HG02870 (cell line): ENCODE measurements around the gene PRKCE.
A peak's percentile ranks its signal among the peaks of the same experiment; 100 is the strongest.

Experiments used
- ATAC-seq: cut with Tn5 transposase; IDR thresholded peaks from one replicate; pipeline ENCODE4 v1.9.1; 2021; ENCODE audit warnings: mild to moderate bottlenecking, moderate library complexity; ENCODE audit not compliant: unreplicated experiment

PRKCE gene

DNA sequence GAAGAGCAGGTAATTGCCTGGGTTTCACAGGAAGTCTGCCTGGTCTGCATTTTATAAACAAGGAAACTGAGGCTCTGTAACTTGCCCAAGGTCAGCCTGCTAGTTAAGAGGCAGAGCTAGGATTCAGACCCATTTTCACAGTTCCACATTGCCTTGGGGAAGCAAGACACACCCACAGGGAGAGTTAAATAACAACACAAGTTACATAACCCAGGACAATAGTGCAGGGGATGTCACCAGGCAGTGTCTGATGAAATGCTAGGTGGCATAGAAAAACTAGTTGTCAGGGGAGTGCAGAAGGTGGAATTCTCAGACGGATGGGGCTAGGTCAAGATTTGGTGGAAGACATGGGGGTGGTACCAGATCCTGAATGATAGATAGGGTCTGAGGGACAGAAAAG lies 69.7 kb downstream of the PRKCE start:
- ATAC-seq: no peak

DNA sequence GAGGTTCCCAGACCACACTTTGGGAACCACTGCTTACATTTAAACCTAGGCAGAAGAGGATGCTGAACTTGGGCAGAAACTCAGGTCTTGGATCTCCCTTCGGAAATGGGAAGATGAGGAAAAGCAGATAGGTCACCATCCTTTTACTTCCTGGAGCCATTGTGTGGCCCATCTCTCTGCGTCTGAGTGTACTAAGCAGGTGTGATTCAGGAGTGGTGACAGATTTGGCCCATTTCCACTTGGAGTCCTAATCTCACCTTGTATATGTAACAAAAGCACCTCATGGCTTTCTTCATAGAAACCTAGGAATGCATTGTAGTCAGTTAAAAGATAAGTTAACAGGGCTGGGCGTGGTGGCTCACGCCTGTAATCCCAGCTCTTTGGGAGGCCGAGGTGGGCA lies 71.0 kb downstream of the PRKCE start:
- no peak for ATAC-seq

DNA sequence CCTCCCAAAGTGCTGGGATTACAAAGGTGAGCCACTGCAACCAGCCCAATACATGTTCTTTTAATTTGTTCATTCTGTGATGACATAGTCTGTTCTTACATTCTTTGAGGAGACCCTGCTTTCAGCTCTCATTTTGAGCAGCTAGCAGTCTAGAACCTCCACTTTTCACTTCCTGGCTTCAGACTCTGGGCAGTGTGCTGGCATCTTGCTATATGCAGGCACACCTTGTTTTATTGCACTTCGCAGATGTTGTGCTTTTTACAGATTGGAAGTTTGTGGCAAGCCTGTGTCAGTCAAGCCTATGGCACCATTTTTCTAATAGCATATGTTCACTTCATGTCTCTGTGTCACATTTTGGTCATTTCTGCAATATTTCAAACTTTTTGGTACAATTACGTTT lies 72.4 kb downstream of the PRKCE start:
- no peak for ATAC-seq

DNA sequence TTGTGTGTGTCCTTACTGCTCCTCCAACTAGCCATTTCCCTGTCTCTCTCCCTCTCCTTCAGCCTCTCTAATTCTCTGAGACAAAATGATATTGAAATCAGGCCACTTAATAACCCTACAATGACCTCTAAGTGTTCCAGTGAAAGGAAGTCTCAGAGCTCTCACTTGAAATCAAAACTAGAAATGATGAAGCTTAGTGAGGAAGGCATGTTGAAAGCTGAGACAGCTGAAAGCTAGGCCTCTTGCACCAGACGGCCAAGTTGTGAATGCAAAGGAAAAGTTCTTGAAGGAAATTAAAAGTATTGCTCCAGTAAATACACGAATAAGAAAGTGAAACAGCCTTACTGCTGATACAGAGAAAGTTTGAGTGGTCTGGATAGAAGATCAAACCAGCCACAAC lies 72.9 kb downstream of the PRKCE start:
- ATAC-seq: no peak

DNA sequence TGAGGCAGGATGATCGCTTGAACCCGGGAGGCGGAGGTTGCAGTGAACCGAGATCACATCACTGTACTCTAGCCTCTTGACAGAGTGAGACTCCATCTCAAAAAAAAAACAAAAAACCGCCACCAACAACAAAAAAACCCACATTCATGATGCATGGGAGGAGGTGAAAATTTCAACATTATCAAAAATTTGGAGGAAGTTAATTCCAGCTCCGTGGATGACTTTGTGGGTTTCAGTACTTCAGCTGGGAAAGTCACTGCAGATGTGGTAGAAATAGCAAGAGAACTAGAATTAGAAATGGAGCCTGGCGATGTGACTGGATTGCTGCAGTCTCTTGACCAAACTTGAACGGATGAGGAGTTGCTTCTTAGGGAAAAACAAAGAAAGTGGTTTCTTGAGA lies 74.3 kb downstream of the PRKCE start:
- no peak for ATAC-seq

DNA sequence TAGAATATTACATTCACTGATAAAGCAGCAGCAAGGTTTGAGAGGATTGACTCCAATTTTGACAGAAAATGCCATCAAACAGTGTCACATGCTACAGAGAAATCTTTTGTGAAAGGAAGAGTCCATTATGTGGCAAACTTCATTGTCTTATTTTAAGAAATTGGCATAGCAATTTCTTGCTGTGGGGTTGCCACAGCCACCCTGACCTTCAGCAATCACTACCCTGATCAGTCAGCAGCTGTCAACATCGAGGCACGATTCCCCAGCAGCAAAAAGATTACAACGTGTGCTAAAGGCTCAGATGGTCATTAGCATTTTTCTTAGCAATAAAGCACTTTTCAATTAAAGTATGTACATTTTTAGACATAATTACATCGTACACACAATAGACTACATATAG lies 74.7 kb downstream of the PRKCE start:
- no peak for ATAC-seq

DNA sequence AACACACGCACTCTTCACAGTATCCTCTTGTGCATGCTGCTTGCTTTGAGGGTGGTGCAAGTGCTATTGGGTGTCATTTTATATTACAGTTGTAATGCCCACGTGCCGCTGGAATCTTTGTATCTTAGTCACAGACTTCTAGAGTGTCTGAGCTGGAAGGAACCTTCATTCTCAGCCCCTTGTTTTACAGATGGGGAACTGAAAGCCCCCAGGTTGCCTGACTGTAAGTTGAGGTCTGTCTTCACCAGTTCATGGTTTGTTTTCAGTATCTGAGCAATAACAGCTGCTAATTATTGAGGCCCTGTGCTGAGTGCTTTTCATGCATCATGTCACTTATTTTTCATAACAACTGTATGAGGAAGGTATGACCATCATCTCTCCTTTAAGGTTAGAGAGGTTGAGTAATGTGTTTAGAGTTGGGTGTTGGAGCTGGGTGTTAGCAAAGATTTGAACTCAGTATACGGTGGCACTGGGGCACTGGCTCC lies 77.0 kb downstream of the PRKCE start:
- ATAC-seq: peak; percentile 88

DNA sequence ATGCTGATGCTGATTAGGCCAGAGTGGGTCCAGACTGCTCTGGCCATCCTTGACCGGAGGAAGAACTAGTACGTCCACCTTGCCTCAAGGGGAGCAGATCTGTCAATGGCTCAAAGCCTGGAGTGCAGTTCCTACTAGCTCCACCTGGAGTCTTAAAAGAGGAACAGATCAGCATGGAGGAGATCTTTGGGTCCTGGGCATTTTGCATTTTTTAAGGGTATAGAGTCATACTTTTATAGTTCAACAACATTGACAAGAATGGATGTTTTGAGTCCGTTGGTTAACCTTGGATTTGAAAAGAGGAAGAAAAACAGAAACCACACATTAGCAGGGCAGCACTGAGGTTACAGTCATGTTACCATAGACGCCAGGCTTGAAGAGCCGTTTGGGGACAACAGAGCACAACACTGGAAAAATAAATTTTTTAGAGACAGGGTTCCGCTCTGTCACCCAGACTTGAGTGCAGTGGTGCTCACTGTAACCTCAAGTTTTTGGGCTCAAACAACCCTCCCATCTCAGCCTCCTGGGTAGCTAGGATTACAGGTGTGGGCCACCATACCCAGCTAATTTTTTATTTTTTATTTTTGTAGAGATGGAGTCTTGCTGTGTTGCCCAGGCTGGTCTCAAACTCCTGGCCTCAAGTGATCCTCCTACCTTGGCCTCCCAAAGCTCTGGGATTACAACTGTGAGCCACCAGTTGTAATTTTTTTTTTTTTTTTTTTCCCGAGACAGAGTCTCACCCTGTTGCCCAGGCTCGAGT lies 78.5 kb downstream of the PRKCE start:
- peak; percentile 42 for ATAC-seq

DNA sequence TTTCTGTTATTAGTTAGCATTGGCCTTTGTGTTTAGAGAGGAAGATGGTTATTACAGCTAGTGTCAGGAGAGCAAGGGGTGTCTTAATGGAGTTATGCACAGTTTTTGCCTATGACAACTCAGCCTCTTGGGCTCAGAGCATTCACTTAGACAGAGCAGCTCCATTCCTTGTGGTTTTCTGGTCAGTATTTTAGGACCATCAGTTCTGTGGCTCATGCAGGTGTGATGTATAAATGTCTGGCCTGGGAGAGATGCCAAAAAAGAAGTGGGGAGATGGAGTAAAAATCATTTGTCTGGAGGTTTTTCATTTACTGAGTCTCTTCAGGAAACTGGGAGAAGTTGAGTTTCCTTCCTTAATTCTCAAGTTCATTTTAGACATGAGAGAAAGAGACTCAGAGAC lies 79.7 kb downstream of the PRKCE start:
- ATAC-seq: no peak

DNA sequence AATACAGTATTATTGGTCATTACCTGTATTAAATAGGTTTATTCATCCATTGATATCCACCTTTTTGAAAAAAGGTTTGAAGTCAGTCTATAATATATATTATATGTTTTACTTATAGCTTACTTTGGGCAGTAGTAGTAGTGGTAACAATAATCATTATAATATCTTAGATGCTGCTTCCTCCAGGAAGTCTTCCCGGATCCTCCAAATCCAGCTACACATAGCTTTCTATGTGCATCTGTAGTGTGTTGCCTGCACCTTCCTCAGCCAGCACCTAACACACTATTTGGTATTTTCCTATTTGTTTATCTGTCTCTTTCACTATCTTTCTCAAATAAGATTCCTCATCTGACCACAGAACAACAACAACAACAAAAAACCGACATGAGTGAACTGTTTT lies 81.0 kb downstream of the PRKCE start:
- no peak for ATAC-seq

DNA sequence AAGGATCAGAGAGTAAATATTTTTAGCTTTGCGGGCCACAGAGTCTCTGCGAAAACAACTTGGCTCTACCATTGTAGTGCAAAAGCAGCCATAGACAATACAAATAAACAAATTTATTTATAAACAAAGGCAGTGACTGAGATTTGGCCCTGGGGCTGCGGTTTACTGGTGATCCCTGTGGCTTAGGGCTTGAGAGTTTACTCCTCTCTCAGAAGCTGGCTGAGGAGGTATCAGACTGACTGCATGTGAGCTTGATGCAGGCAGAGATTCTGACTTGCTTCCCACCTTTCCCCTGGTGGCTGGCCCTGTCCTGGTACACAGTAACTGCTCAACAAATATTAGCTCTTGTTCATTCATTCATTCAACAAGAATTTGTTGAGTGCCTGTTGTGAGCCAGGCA lies 81.5 kb downstream of the PRKCE start:
- no peak for ATAC-seq

DNA sequence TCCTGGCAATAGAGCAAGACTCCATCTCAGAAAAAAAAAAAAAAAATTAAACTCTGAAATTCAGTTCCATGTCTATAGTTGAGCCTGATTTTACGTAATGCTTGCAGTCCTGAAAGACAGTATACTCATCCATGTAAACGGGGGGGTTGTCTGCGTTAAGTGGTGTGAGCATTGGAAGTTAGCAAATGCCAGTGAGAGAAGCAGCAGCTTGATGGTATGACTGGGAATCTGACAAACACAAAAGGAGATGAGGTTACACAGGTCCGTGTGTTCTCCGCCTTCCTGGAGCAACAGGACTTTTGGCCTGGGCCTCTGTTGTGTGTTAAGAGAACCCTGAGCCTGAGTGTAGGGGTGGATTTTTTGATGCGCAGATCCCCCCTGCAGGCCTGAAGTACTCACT lies 82.9 kb downstream of the PRKCE start:
- ATAC-seq: no peak

DNA sequence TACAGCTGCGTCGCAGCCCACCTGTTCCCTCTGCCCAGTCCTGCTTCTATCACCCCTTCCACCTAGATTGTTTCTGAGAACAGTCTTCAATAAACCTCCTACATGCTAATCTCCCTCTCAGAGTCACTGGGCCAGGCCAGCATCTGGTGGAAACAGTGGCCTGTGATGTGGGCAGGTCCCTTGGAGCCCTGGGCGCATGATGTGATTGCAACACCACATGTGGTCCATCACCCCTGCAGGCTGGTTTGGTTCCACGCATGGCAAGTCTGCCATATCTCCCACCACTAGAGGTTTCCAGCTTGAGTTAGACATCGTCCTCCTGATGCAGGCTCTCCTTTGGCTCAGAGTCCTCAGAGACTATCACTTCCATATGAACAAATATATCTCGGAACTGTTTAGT lies 83.5 kb downstream of the PRKCE start:
- ATAC-seq: no peak

DNA sequence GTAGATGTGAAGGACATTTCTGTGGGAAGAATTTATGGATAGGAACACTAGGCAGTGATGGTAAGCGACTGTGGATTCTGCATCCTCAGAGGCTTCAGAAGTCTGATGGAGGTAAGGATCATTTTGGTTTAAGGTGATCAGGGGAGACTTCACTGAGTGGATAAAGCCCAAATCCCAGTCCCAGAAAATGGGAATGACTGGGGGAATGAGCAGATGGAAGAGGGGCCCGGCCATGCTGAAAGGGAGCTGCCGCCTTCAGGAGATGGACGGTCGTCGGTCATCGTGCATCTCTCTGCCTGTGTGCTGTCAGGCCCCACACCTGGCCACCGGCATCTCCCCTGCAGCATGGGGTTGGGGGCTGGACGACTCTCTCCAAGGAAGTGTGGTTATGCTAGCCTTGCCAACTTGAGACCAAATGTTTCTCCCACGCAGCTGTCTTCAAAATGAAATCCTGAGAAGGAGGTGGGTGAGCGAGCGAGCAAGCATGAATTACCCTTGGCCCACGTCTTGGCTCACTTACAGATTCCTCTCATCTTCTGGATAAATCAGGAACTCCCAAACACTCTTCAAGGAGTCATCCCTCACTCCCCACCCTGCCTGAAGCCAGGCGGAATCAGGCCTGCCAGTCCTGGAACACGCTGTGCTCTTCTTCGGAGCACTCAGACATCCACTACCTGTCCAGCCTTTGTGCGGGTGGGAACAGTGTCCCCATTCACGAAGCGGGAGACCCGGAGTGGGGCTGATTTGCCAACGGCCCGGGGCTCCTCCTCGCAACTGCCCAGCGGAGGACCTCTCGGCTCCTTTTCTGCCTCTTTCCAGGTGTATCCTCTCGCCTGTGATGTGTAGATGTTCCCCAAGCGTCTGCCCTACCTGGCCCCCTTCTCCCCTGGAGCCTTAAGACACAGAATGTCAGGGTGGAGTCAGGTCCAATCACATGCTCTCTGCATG lies 85.6 kb downstream of the PRKCE start:
- ATAC-seq: no peak

DNA sequence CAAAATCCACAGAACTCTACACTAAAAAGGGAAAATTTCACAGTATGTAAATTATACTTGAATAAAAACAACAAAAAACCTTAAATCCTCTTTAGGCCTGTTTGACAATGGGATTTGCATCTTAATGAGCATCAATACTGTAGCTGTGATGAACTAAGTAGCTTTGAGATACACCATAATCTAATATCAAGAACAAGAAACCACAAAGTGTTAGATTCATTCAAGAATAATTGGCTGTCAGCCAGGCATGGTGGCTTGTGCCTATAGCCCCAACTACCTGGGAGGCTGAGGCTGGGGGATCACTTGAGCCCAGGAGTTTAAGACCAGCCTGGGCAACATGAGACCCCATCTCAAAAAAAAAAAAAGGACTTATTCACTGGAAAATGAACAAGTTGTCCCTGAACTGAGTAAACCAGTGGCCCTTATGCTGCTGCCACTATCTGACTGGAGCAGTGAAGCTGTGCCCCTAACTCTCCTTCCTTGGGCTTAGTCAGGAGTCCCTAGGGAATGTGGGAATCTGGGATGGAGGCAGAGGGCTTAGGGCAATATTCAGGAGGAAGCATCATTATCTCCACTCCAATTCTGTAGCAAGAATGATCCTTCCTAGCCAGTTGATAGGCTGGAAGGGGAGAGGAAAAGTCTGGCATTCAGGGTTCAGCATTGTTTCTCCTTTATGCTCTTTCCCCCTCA lies 88.5 kb downstream of the PRKCE start:
- no peak for ATAC-seq

DNA sequence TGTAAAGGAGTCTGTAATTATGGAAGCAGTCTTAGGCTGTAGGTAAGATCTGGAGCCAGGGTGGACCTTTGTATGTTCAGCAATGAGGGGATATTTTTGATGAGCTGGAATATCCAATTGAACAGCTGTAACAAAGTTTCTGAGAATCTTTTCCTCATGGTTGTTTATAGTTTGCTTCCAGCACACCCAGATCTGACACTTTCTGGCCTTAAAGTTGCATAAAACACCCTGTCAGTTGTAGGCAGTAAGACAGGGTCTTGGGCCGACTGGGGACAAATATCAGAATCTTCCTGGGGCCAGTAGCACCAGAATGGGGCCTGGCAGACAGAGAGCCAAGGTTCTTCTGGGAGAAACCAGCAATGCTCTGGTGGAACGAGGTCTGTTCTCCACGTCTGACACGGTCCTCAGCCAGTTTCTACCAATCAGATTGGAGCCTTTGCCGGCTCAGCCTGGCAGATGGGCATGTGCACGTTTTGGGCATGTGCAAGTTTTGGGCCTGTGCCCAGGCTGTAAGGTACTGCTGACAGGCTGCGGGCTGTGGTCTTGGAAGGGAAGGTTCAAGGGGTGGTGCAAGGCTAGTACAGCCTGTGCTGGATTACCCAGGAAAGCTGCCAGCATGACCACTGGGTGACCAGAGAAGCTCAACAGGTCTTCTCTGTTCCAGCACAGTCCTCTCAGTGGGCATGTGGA lies 89.8 kb downstream of the PRKCE start:
- no peak for ATAC-seq

DNA sequence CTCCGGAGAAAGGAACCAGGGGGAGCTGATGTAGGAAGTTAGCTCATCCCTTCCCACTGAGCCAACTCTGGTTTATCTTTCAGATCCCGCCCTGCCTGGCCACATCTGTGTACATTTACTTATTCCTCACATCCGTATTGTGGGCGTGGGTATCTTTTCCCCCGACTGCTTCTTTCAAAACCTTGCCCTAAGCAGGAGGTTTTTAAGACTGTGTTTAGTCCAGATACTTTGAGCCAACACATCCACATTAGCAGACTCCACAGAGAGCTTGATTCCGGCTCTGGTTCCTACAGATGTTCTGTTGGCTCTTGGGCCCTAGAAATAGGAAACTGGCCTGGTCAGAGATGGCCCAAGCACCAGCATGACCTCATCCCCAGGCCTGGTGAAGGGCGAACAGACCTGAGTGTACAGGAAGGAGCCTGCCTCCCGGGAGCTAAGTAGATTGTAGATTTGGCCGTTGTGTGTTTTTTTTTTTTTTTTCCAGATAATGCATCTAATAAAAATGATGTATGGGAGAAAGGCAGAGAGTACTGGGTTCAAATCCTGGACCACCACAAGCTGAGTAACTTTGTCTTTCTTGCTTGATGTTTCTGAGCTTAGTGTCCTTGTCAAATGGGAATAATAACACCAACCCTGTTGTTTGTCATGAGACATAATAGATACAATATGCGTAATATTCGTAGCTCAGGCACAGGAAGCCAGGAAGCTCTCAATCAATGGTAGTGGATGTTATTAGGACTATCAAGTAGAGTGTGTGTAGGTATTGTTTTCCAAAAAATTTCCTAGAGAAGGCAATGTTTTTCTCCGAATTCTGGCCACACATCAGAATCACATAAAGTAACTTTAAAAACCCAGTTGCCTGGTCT lies 92.3 kb downstream of the PRKCE start:
- no peak for ATAC-seq

DNA sequence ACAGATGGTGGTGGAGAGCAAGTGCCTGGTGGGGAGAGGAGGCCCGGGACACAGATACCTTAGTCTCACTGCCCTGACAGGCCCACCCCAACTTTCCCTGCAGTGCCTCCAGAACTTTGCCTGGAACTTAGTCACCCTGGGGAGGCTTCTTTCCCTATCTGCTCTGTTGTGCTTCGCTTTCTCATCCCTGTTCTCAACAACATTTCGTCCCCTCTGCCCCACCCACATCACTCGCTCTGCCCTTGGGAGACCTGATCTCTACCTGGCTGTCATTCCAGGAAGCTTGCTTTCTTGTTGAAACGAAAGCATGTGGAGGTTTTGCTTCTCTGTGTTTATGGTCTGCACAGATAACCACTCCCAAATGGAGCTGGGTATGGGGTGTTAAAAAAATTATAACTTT lies 93.8 kb downstream of the PRKCE start:
- ATAC-seq: no peak

DNA sequence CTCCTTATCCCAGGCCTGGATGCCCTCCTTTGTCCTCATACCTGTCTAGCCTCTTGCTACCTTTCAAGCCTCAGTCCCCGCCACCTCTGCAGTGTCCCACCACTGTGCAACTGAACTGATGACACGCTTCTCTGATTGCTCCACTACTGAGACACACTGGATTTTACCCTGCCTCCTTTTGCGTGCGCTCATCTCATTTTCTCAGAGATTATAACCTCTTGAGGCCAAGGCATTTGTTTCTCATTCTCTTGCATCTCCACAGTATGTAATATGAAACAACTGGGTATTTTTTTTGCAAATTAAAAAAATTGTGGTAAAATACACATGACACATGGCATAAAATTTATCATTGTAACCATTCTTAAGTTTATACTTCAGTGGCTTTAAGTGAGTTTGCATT lies 95.4 kb downstream of the PRKCE start:
- no peak for ATAC-seq

DNA sequence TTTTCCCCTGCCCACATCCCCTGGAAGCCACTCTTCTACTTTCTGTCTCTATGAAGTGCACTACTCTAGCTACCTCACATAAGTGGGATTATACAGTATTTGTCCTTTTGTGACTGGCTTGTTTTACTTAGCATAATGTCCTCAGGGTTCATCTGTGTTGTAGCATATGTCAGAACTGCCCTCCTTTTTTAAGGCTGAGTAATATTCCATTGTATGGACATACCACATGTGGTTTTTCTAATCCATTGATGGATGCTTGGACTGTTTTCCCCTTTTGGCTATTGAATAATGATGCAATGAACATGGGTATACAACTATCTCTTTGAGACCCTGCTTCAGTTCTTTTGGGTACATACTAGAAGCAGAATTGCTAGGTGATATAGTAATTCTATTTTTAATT lies 95.9 kb downstream of the PRKCE start:
- ATAC-seq: no peak
